Gastroesophageal sphincter (tissue), 3 donors: ENCODE measurements around the gene MSANTD2.

Experiments
- CTCF ChIP-seq, 4 experiments: fragments of 200-600 bp in 2 of 4; fragments of 450-650 bp in 2 of 4; sonication (generic) in 1 of 4; IDR thresholded peaks; one replicate each; pipeline ENCODE4 v1.5.1; 2017 to 2019; ENCODE audit warnings: antibody characterized with exemption in 4 of 4, mild to moderate bottlenecking in 2 of 4, moderate library complexity in 2 of 4
- EP300 ChIP-seq: sonication (generic); formaldehyde crosslinking; IDR thresholded peaks from one replicate; pipeline ENCODE4 v1.6.1; 2017; ENCODE audit warnings: antibody characterized with exemption, mild to moderate bottlenecking
- POLR2A ChIP-seq, 2 donors: fragments of 450-650 bp; IDR thresholded peaks; one replicate each; pipeline ENCODE4 v1.6.1; 2017; ENCODE audit warnings: antibody characterized with exemption in 2 of 2, mild to moderate bottlenecking in 2 of 2, moderate library complexity in 1 of 2
- POLR2AphosphoS5 ChIP-seq: sonication (generic); formaldehyde crosslinking; IDR thresholded peaks from one replicate; pipeline ENCODE4 v1.6.1; 2017; ENCODE audit warnings: antibody characterized with exemption

- no peak for TF ChIP-seq POLR2A (IDR thresholded peaks at IDR 0.05)
- peak in 1 of 4 experiments; percentile 43 for TF ChIP-seq CTCF (IDR thresholded peaks at IDR 0.05)
- no peak for TF ChIP-seq EP300
- TF ChIP-seq POLR2AphosphoS5 = no peak
Observed at GRCh38 chr11:124746621-124747243, 53.5 kb downstream of the MSANTD2 start.
